NB4 (cell line): Measurements from ENCODE around the gene WDR49.

Source experiments
- POLR2A ChIP-seq: IDR thresholded peaks from 2 replicates; pipeline ENCODE4 v1.6.1; 2011; ENCODE audit warnings: mild to moderate bottlenecking; ENCODE audit not compliant: insufficient read length; ENCODE audit errors: extremely low read depth
- TF ChIP-seq, protein P1 (sequence below): IDR thresholded peaks from one replicate; pipeline ENCODE4 v1.5.1; 2012; ENCODE audit warnings: low read depth, low read length
- TF ChIP-seq, protein P2 (sequence below): IDR thresholded peaks from 2 replicates; pipeline ENCODE4 v1.6.1; 2011; ENCODE audit warnings: low read depth, low read length

DNA sequence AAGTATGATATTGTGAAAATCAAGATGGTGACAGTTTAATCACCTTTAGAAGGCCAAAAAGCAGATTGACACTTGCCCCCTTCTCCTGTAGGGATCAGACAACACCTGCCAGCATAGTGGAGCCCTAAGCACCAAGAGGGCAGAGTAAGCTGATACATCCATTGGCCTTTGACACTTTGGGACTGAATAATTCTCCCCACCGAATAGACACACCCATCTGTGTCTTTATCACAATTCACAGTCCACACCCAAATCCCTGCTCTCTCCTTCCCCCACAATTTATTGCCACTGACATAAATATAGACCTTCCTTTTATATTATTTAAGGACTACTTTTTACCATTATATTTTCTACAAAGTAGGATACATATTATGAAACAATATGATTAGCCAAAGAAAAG lies 3.1 kb upstream of the WDR49 start:
- TF ChIP-seq, protein P1, sequence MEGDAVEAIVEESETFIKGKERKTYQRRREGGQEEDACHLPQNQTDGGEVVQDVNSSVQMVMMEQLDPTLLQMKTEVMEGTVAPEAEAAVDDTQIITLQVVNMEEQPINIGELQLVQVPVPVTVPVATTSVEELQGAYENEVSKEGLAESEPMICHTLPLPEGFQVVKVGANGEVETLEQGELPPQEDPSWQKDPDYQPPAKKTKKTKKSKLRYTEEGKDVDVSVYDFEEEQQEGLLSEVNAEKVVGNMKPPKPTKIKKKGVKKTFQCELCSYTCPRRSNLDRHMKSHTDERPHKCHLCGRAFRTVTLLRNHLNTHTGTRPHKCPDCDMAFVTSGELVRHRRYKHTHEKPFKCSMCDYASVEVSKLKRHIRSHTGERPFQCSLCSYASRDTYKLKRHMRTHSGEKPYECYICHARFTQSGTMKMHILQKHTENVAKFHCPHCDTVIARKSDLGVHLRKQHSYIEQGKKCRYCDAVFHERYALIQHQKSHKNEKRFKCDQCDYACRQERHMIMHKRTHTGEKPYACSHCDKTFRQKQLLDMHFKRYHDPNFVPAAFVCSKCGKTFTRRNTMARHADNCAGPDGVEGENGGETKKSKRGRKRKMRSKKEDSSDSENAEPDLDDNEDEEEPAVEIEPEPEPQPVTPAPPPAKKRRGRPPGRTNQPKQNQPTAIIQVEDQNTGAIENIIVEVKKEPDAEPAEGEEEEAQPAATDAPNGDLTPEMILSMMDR = no peak
- no peak for TF ChIP-seq POLR2A
- TF ChIP-seq, protein P2, sequence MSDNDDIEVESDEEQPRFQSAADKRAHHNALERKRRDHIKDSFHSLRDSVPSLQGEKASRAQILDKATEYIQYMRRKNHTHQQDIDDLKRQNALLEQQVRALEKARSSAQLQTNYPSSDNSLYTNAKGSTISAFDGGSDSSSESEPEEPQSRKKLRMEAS = no peak
